ENCODE results near the gene SPATA9. TPM values are rescaled to one million over a fixed set of nuclear protein-coding genes. Genes with fewer than 3 reads are reported as not detected.
A peak's percentile ranks its signal among the peaks of the same experiment; 100 is the strongest.
"Not testable (repeated sequence)": the region's sequence is repeated elsewhere in the genome, so short reads cannot be mapped to it uniquely, and the experiment has no call there.

The SPATA9 gene
- total RNA-seq, 1 experiment from 2014 or later, result 0.55 TPM

DNA sequence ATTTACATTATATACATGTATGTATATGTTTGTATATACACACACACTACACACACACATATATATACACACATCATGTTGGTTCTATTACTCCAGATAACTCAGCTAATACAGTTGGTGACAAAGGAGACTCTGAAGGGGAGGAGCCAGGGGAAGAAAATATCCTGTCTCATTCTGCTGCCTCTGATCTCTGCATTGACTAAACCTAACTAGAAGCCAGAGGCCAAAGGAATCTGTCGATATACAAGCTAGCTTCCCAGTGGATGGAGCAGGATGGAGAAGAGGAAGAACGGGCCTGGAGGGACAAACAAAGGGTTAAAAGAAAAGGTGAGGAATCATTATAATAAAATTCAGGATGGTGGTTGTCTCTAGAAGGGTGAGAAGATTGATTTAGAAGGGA lies 34.6 kb upstream of the SPATA9 start:
- no peak for DNase-seq
- Histone ChIP-seq H3K4me2 (no peak overlapping the region), H3K36me3 (ENCODE audit: low read depth) (no peaks in the 10 kb centered on the region), H3K9me2 (ENCODE audit: insufficient read depth) (no peaks in the 10 kb centered on the region), H3K4me1 (replicated peaks; ENCODE audit: insufficient read depth) (peaks cover 24% of the 10 kb centered on the region), H2AFZ (no peak overlapping the region), H3K27me3 (ENCODE audit: insufficient read depth, low read depth) (no peaks in the 10 kb centered on the region), H3F3A (ENCODE audit: insufficient read depth, low read depth) (peaks cover 5% of the 10 kb centered on the region), H3K9me3 (ENCODE audit: insufficient read depth, low read depth) (no peaks in the 10 kb centered on the region), H3K79me2 (ENCODE audit: low read depth) (no peaks in the 10 kb centered on the region), H3K4me3 (no peak overlapping the region), H4K20me1 (ENCODE audit: insufficient read depth) (no peaks in the 10 kb centered on the region), H3K27ac (no peak overlapping the region)
- TF ChIP-seq EZH2 (IDR thresholded peaks at IDR 0.05; ENCODE audit: low read depth), result no peak
- TF ChIP-seq, protein P1, sequence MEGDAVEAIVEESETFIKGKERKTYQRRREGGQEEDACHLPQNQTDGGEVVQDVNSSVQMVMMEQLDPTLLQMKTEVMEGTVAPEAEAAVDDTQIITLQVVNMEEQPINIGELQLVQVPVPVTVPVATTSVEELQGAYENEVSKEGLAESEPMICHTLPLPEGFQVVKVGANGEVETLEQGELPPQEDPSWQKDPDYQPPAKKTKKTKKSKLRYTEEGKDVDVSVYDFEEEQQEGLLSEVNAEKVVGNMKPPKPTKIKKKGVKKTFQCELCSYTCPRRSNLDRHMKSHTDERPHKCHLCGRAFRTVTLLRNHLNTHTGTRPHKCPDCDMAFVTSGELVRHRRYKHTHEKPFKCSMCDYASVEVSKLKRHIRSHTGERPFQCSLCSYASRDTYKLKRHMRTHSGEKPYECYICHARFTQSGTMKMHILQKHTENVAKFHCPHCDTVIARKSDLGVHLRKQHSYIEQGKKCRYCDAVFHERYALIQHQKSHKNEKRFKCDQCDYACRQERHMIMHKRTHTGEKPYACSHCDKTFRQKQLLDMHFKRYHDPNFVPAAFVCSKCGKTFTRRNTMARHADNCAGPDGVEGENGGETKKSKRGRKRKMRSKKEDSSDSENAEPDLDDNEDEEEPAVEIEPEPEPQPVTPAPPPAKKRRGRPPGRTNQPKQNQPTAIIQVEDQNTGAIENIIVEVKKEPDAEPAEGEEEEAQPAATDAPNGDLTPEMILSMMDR (conservative IDR thresholded peaks at IDR 0.05), result no peak
- intact Hi-C loops (cut with micrococcal nuclease; ENCODE audit: unreplicated experiment), result loop anchor here (10.0 kb wide), 1 partner anchor 537 kb away; no protein-coding TSS in a partner anchor
- BruUV-seq (replicated peaks), result no TSS peak
- CTCF ChIA-PET, result no interaction called here
- POLR2A ChIA-PET (ENCODE audit: unreplicated experiment), result no interaction called here

DNA sequence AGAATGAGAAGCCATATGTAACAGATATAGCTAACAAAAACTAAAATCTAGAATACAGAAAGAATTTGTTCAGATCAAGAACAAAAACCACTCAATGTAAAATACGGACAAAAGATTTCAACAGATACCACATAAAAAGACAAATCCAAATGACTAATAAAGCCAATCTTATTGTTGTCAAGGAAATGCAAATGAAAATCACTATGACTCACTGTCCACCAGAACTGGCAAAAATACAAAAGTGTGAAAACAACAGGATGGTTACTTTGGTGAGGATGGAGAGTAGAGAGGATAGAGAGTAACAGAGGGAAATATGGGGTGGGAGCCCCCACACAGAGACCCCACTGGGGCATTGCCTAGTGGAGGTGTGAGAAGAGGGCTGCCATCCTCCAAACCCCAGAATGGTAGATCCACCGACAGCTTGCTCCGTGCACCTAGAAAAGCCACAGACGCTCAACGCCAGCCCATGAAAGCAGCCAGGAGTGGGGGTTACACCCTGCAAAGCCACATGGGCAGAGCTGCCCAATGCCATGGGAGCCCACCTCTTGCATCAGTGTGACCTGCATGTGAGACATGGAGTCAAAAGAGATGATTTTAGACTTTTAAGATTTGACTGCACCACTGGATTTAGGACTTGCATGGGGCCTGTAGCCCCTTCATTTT lies 33.1 kb upstream of the SPATA9 start:
- Histone ChIP-seq H3F3A (ENCODE audit: insufficient read depth, low read depth) (peaks cover 14% of the 10 kb centered on the region), H3K4me1 (replicated peaks; ENCODE audit: insufficient read depth) (peaks cover 38% of the 10 kb centered on the region), H3K79me2 (ENCODE audit: low read depth) (no peaks in the 10 kb centered on the region), H3K9me3 (ENCODE audit: insufficient read depth, low read depth) (no peaks in the 10 kb centered on the region), H3K36me3 (ENCODE audit: low read depth) (no peaks in the 10 kb centered on the region), H2AFZ (no peak overlapping the region), H3K27me3 (ENCODE audit: insufficient read depth, low read depth) (no peaks in the 10 kb centered on the region), H3K9me2 (ENCODE audit: insufficient read depth) (no peaks in the 10 kb centered on the region), H4K20me1 (ENCODE audit: insufficient read depth) (no peaks in the 10 kb centered on the region), H3K27ac (peak overlapping the region; percentile 17; the same call in 1 of the 2 replicates), H3K4me2 (no peak overlapping the region), H3K4me3 (no peak overlapping the region)
- TF ChIP-seq EZH2 (IDR thresholded peaks at IDR 0.05; ENCODE audit: low read depth), result no peak
- TF ChIP-seq, protein P1 (conservative IDR thresholded peaks at IDR 0.05), result no peak
- DNase-seq, result peak in 1 of 2 experiments; percentile 77
- POLR2A ChIA-PET (ENCODE audit: unreplicated experiment), result interaction anchor here (0.6 kb wide), 1 partner anchor 15 kb away, joined by 8 read pairs; the partner anchor contains the start of gene RHOBTB3
- CTCF ChIA-PET, result interaction anchor here (0.7 kb wide), 1 partner anchor 14 kb away, joined by 5 read pairs; no protein-coding TSS in a partner anchor
- no TSS peak for BruUV-seq (replicated peaks)
- intact Hi-C loops (cut with micrococcal nuclease; ENCODE audit: unreplicated experiment), result loop anchor here (10.0 kb wide), 1 partner anchor 539 kb away; no protein-coding TSS in a partner anchor

DNA sequence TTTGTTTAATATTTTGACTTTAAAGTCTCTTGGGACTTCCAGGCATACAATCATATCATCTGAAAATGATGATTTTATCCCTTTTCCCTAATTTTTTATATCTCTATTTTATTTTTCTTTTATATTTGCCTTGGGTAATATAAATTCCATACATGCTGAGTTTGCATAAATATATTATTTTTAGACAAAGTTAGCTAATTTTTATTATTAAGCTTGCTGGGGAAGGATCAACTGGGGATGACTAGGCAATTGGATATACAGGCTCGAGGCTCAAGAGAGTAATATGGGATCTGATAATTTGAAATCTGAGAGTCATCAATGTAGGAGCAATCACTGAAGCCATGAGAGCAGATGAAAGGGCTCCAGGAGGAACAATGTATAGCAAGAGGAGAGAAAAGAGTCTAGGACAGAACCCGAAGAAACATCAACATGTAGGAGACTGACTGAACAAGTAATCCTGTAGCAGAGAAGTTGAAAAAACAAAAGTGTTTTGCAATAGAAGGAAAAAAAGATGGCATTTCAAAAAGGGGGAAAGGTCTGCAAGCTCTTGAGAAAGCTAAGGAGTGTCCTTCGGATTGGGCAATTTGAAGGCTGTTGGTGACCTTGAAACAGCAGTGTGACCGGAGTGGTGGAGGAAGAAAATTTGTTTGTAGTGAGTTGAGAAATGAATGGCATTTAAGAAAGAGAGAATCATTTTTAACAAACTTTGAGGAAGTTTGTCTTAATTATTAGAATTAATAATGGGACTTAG lies 31.3 kb upstream of the SPATA9 start:
- intact Hi-C loops (cut with micrococcal nuclease; ENCODE audit: unreplicated experiment), result loop anchor here (2.0 to 10.0 kb wide), 4 partner anchors 52 to 541 kb away; partner anchors contain the start of gene RFESD
- H3K36me3 ChIP-seq (ENCODE audit: low read depth), result no peaks in the 10 kb centered on the region
- peaks cover 47% of the 10 kb centered on the region for H3K4me1 ChIP-seq (replicated peaks; ENCODE audit: insufficient read depth)
- H3K9me2 ChIP-seq (ENCODE audit: insufficient read depth), result no peaks in the 10 kb centered on the region
- H3K79me2 ChIP-seq (ENCODE audit: low read depth), result no peaks in the 10 kb centered on the region
- DNase-seq, result no peak
- no peak overlapping the region for H2AFZ ChIP-seq
- no peaks in the 10 kb centered on the region for H3K9me3 ChIP-seq (ENCODE audit: insufficient read depth, low read depth)
- TF ChIP-seq, protein P1 (conservative IDR thresholded peaks at IDR 0.05), result no peak
- no peak overlapping the region for H3K27ac ChIP-seq
- no TSS peak for BruUV-seq (replicated peaks)
- ChIA-PET POLR2A (ENCODE audit: unreplicated experiment) (no interaction called here), CTCF (no interaction called here)
- H3K27me3 ChIP-seq (ENCODE audit: insufficient read depth, low read depth), result no peaks in the 10 kb centered on the region
- H3K4me3 ChIP-seq, result no peak overlapping the region
- no peaks in the 10 kb centered on the region for H4K20me1 ChIP-seq (ENCODE audit: insufficient read depth)
- peaks cover 18% of the 10 kb centered on the region for H3F3A ChIP-seq (ENCODE audit: insufficient read depth, low read depth)
- H3K4me2 ChIP-seq, result no peak overlapping the region

DNA sequence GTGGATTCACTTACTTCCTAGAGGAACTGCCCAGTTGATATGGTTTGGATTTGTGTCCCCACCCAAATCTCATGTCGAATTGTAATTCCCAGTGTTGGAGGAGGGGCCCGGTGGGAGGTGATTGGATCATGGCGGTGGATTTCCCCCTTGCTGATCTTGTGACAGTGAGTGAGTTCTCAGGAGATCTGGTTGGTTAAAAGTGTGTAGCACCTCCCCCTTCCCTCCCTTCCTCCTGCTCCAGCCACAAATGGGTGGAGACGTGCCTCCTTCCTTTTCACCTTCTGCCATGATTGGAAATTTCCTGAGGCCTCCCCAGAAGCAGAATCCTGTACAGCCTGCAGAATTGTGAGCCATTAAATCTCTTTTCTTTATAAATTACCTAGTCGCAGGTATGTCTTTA lies 30.5 kb upstream of the SPATA9 start:
- H3K4me3 ChIP-seq; H4K20me1 ChIP-seq (ENCODE audit: insufficient read depth); H3K27me3 ChIP-seq (ENCODE audit: insufficient read depth, low read depth); H3K9me2 ChIP-seq (ENCODE audit: insufficient read depth); H3K79me2 ChIP-seq (ENCODE audit: low read depth); H3K4me2 ChIP-seq; DNase-seq; POLR2A ChIA-PET (ENCODE audit: unreplicated experiment); BruUV-seq (replicated peaks); H3K9me3 ChIP-seq (ENCODE audit: insufficient read depth, low read depth); H2AFZ ChIP-seq; H3K36me3 ChIP-seq (ENCODE audit: low read depth); CTCF ChIA-PET: not testable (repeated sequence)
- Histone ChIP-seq H3K27ac (peak overlapping the region; percentile 74; the same call in 1 of the 2 replicates), H3K4me1 (replicated peaks; ENCODE audit: insufficient read depth) (peaks cover 47% of the 10 kb centered on the region), H3F3A (ENCODE audit: insufficient read depth, low read depth) (peaks cover 18% of the 10 kb centered on the region)
- intact Hi-C loops (cut with micrococcal nuclease; ENCODE audit: unreplicated experiment), result loop anchor here (2.0 to 10.0 kb wide), 4 partner anchors 51 to 542 kb away; partner anchors contain the start of gene RFESD

Data from PC-9 (cell line).